T-helper 2 cell (primary cell): ENCODE results near the gene BTBD7.

ENCODE experiments used
- DNase-seq, 5 experiments: peaks; one replicate each; pipeline versions ENCODE4 v3.0.0 to v3.0.0-alpha.2; 2012 to 2022

The BTBD7 gene

GRCh38 chr14:93328546-93328945 is 4.3 kb downstream of the BTBD7 start:
- no peak for DNase-seq

- DNase-seq = no peak
Measured at GRCh38 chr14:93326196-93326595, 6.6 kb downstream of the BTBD7 start.

- no peak for DNase-seq
Measured at GRCh38 chr14:93323600-93324174, 9.1 kb downstream of the BTBD7 start.

- no peak for DNase-seq
Measured at GRCh38 chr14:93322929-93323599, 9.8 kb downstream of the BTBD7 start.

GRCh38 chr14:93320489-93320888 is 12.3 kb downstream of the BTBD7 start:
- no peak for DNase-seq

- no peak for DNase-seq
Measured at GRCh38 chr14:93319958-93320357, 12.9 kb downstream of the BTBD7 start.

GRCh38 chr14:93319494-93319893 is 13.3 kb downstream of the BTBD7 start:
- DNase-seq = no peak

GRCh38 chr14:93318927-93319326 is 13.9 kb downstream of the BTBD7 start:
- DNase-seq = no peak

- no peak for DNase-seq
Measured at GRCh38 chr14:93317875-93318807, 14.7 kb downstream of the BTBD7 start.

- no peak for DNase-seq
Measured at GRCh38 chr14:93317210-93317874, 15.5 kb downstream of the BTBD7 start.

- no peak for DNase-seq
Measured at GRCh38 chr14:93316716-93317115, 16.1 kb downstream of the BTBD7 start.

GRCh38 chr14:93315575-93315974 is 17.3 kb downstream of the BTBD7 start:
- DNase-seq = no peak

- no peak for DNase-seq
Measured at GRCh38 chr14:93311082-93311481, 21.8 kb downstream of the BTBD7 start.

GRCh38 chr14:93309427-93309966 is 23.3 kb downstream of the BTBD7 start:
- DNase-seq = peak in 1 of 5 experiments; percentile 10

GRCh38 chr14:93308686-93309345 is 24.0 kb downstream of the BTBD7 start:
- no peak for DNase-seq

GRCh38 chr14:93306812-93307211 is 26.0 kb downstream of the BTBD7 start:
- DNase-seq = no peak

GRCh38 chr14:93305725-93306418 is 27.0 kb downstream of the BTBD7 start:
- DNase-seq = no peak

- no peak for DNase-seq
Measured at GRCh38 chr14:93304771-93305170, 28.1 kb downstream of the BTBD7 start.

- DNase-seq = no peak
Measured at GRCh38 chr14:93303659-93304058, 29.2 kb downstream of the BTBD7 start.

GRCh38 chr14:93302688-93303581 is 29.9 kb downstream of the BTBD7 start:
- no peak for DNase-seq
